ENCODE data around the gene KLHDC7B.
A peak's percentile ranks its signal among the peaks of the same experiment; 100 is the strongest.

KLHDC7B gene

DNA sequence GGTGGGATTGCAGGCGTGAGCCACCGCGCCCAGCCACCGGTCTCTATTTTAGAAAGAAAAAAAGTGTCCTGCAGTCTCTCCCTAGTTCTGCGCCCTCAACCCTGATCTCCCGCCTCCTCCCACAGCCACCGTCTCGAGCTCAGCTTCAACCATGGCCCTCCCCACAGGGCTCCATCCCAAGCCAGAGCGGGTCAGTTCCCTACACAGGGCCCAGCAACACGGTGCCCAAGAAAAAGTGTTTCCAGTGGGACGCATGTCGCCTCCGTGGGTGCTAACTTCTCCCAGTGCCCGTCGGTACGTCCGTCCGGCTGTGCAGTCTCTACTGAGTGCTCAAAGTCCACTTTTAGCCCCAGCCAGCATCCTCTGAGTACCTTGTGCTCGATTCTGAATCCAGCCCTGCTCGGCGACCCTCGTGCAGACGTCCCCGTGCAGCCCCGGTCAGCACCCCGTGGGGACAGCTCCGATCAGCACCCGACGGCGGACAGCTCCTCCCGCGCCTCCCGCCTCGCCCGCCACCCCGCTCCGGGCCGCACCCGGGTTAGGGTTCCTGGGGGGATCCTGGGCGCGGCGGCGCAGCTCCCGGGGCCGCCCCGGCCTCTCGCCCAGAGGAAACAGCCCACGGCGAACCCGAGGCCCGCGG is 54.2 kb downstream of the KLHDC7B start:
- no peak overlapping the region for H3K27ac ChIP-seq (ENCODE audit: low read depth, low read length)
- no peaks in the 10 kb centered on the region for H3K9me3 ChIP-seq (ENCODE audit: control insufficient read depth, insufficient read depth, low read length)
- H3K9me2 ChIP-seq (replicated peaks; ENCODE audit: control insufficient read depth, low read length), result no peaks in the 10 kb centered on the region
- no peak for TF ChIP-seq EZH2phosphoT487 (IDR thresholded peaks at IDR 0.05; ENCODE audit: borderline replicate concordance, low read length)
- TF ChIP-seq, protein P1, sequence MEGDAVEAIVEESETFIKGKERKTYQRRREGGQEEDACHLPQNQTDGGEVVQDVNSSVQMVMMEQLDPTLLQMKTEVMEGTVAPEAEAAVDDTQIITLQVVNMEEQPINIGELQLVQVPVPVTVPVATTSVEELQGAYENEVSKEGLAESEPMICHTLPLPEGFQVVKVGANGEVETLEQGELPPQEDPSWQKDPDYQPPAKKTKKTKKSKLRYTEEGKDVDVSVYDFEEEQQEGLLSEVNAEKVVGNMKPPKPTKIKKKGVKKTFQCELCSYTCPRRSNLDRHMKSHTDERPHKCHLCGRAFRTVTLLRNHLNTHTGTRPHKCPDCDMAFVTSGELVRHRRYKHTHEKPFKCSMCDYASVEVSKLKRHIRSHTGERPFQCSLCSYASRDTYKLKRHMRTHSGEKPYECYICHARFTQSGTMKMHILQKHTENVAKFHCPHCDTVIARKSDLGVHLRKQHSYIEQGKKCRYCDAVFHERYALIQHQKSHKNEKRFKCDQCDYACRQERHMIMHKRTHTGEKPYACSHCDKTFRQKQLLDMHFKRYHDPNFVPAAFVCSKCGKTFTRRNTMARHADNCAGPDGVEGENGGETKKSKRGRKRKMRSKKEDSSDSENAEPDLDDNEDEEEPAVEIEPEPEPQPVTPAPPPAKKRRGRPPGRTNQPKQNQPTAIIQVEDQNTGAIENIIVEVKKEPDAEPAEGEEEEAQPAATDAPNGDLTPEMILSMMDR (IDR thresholded peaks at IDR 0.05; ENCODE audit: low read depth, low read length, poor library complexity, severe bottlenecking), result no peak
- H3K27me3 ChIP-seq (ENCODE audit: control insufficient read depth, low read length), result peaks cover 27% of the 10 kb centered on the region
- no peaks in the 10 kb centered on the region for H3K79me2 ChIP-seq (ENCODE audit: control insufficient read depth, low read length)
- H3K4me2 ChIP-seq (ENCODE audit: low read length), result peak overlapping the region; percentile 16; the same call in 1 of the 2 replicates
- H3K4me1 ChIP-seq (ENCODE audit: control insufficient read depth, low read length), result no peaks in the 10 kb centered on the region
- H4K20me1 ChIP-seq (ENCODE audit: control insufficient read depth, insufficient read depth, low read depth, low read length), result no peaks in the 10 kb centered on the region
- no peaks in the 10 kb centered on the region for H3K36me3 ChIP-seq (ENCODE audit: control insufficient read depth, low read length)
- H3F3A ChIP-seq (ENCODE audit: control insufficient read depth, insufficient read depth), result 0 out of 2 replicates have a peak, but pooled peaks cover 6% of the 10 kb centered on the region
- H3K4me3 ChIP-seq (ENCODE audit: low read length), result no peak overlapping the region; the same call in 1 of the 2 replicates

DNA sequence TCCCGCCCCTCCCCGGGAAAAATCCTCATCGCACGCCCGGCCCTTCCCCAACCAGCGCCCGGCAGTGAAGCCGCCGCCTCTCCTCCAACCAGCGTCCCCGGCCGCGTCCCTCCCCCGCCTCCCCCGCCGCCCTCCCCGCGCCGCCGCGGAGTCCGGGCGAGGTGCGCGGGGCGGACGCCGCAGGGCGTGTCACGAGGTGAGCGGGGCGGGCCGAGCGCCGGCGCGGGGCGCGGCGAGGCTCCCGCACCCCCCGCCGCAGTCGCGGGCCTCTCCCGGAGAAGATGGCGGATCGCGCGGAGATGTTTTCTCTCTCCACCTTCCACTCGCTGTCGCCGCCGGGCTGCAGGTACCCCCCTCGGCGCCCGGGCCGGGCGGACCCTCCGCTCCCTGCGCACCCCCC is 54.8 kb downstream of the KLHDC7B start, which contains the start of gene MAPK8IP2:
Gene MAPK8IP2 (plus strand): TSS at position 256 of the 400 bp plus-strand sequence. CDS start 26 bp downstream, at position 282.
- Histone ChIP-seq H3K27ac (ENCODE audit: low read depth, low read length) (no peak within 1 kb of the TSS), H3F3A (ENCODE audit: control insufficient read depth, insufficient read depth) (0 out of 2 replicates have a peak, but pooled peaks cover 6% of the 10 kb centered on the region), H3K79me2 (ENCODE audit: control insufficient read depth, low read length) (no peaks in the 10 kb centered on the region), H3K27me3 (ENCODE audit: control insufficient read depth, low read length) (peaks cover 27% of the 10 kb centered on the region), H3K36me3 (ENCODE audit: control insufficient read depth, low read length) (no peaks in the 10 kb centered on the region), H3K4me1 (ENCODE audit: control insufficient read depth, low read length) (peaks cover 3% of the 10 kb centered on the region), H3K9me3 (ENCODE audit: control insufficient read depth, insufficient read depth, low read length) (no peaks in the 10 kb centered on the region), H3K4me3 (ENCODE audit: low read length) (no peak within 1 kb of the TSS; the same call in 1 of the 2 replicates), H3K9me2 (replicated peaks; ENCODE audit: control insufficient read depth, low read length) (no peaks in the 10 kb centered on the region), H4K20me1 (ENCODE audit: control insufficient read depth, insufficient read depth, low read depth, low read length) (no peaks in the 10 kb centered on the region), H3K4me2 (ENCODE audit: low read length) (peak within 1 kb of the TSS; percentile 17; the same call in 1 of the 2 replicates)
- TF ChIP-seq, protein P1 (IDR thresholded peaks at IDR 0.05; ENCODE audit: low read depth, low read length, poor library complexity, severe bottlenecking), result no peak
- no peak for TF ChIP-seq EZH2phosphoT487 (IDR thresholded peaks at IDR 0.05; ENCODE audit: borderline replicate concordance, low read length)

All from DOHH2 (cell line).